ENCODE data around the gene HS3ST3B1.
A peak's percentile ranks its signal among the peaks of the same experiment; 100 is the strongest.

HS3ST3B1 gene

GRCh38 chr17:14303343-14304221 is 2.7 kb downstream of the HS3ST3B1 start:
- DNase-seq (ENCODE audit: low read depth): no peak

DNA sequence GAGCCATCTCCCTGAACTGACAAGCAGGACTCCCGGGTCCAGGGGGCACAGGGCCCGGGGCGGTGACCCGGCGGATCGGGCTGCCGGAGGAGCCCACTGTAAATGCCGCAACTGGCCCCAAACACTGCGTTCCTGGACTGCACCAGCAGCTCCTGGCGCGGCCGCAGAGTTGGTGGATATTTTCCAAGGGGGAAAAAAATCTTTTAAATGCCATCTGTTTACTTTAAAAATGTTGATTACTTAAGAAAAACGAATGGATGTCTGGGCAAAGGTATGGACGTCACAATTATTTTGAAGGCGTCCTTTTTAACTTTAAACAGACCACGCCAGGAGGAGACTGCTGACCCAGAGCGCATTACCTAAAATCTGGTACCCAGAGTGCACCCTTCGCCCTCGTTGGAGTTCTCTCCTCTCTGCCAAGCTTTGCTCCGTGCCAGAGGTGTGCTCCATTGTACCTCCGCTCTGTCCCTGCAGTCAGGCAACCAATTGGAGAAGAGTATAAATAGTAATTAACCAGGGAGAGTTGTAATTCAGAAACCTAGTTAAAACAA is 3.4 kb downstream of the HS3ST3B1 start:
- DNase-seq (ENCODE audit: low read depth): peak; percentile 26

- DNase-seq (ENCODE audit: low read depth): no peak
Measured at GRCh38 chr17:14304773-14305517, 4.1 kb downstream of the HS3ST3B1 start.

- DNase-seq (ENCODE audit: low read depth): no peak
Measured at GRCh38 chr17:14305785-14306496, 5.1 kb downstream of the HS3ST3B1 start.

DNA sequence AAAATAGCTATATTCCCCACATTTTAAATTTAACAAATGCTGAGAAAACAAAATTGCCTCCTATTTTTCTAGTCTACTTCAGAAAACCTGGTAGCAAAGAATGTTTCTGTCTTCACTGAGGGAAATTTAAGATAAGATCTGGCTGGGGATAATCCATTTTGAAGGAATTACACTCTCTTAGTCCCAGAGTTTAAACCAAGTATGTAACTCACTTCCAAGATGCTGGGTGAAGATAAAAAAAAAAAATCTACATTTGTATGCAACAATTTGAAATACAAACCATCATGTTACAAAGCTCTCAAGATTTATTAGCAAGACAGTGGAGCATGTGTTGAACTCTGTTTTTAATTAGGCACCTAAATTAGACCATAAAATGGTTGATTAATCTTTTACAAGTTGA is 5.7 kb downstream of the HS3ST3B1 start:
- no peak for DNase-seq (ENCODE audit: low read depth)

DNA sequence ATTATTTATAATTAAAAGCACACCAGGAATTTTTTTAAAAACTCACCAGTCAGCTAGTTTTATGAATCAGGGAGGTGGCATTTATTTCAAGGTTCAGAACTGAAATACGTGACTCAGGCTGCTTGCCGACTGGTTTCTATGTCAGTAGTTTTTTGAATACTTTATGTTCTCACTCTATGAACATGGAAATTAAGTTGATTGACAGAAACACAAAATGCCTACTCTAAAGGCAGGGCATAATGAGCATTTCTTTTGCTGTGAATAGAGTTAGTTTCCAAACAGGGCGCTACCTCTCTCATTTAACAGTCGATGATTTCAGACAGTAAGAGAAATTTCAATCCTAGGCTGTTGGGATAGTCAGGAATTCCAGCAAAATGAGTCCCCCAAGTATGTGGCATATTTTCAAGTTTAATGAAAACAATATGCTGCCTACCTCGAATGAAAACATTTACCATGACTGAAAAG is 6.7 kb downstream of the HS3ST3B1 start:
- peak; percentile 80 for DNase-seq (ENCODE audit: low read depth)

GRCh38 chr17:14308636-14308964 is 7.7 kb downstream of the HS3ST3B1 start:
- DNase-seq (ENCODE audit: low read depth): no peak

GRCh38 chr17:14308965-14309879 is 8.3 kb downstream of the HS3ST3B1 start:
- peak; percentile 92 for DNase-seq (ENCODE audit: low read depth)

DNA sequence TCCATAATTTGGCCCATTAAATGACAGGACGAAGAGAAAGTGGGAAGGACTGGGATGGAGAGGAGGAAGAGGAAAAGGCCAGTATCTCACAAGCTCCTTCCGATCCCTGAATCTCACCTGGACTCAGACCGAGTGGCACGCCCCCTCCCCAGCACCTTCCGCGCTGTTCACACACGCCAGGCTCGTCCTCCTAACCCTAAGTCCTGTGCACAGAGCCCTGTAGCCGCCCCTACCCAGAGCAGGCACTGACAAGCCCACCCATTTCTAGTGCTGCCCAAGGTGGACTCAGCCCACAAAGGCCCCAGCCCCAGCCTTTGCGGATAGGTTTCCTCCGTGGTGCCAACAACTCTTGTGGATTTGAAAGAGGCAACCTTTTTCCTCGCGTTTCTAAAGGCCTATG is 9.2 kb downstream of the HS3ST3B1 start:
- no peak for DNase-seq (ENCODE audit: low read depth)

DNA sequence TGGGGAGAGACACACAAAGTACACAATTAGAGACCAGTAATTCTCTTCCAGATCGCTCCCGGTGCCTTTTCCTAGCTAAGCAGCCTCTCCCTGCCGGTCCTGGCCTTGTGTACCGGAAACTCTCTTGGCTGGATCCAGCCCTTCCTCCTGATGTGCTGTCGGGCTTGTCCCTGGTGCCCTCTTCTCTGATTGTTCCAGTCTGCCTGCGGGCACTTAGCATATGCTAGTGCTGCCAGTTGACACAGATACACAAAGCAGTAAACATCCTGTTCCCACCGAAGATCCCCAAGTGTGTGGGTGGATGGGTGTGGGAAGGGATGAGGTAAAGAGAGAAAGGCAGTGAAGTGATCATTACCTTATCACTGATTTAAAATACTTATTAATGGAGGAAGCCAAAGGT is 9.7 kb downstream of the HS3ST3B1 start:
- DNase-seq (ENCODE audit: low read depth): peak; percentile 56

DNA sequence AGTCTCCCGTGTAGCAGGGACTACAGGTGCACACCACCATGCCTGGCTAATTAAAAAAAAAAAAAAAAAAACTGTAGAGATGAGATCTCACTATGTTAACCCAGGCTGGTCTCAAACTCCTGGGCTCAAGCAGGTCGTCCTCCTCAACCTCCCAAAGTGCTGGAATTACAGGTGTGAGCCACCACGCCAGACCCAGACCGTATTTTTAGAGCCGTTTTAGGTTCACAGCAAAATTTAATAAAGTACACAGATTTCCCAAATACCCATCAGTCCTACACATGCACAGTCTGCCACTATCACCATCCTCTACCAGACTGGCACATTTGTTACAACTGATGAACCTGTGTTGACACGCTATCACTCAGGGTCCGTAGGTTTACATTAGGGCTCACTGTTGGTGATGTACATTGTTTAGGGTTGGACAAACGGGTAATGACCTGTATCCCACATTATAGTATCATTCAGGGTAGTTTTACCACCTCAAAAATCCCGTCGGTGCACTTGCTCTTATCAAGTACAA is 10.4 kb downstream of the HS3ST3B1 start:
- DNase-seq (ENCODE audit: low read depth): no peak

DNA sequence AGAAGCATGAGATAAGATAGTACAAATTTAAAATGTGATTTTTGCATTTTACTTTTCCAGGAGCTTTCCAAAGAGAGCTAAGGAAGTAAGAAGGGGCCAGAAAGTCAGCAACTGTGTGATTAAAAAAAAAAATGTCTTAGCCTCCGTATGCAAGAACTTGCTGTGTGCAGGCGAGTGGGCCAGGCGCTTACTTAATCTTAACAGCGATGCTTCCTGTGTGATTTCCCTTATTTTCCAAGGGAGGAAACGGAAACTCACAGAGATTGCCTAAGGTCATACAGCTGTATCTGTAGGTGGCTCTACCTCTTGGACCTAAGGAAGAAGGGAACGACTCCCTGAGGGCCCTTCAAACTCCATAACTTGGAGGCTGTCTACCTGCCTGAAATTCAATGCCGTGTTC is 11.1 kb downstream of the HS3ST3B1 start:
- no peak for DNase-seq (ENCODE audit: low read depth)

GRCh38 chr17:14312522-14312921 is 11.6 kb downstream of the HS3ST3B1 start:
- DNase-seq (ENCODE audit: low read depth): no peak

GRCh38 chr17:14316126-14316832 is 15.4 kb downstream of the HS3ST3B1 start:
- DNase-seq (ENCODE audit: low read depth): peak; percentile 72

GRCh38 chr17:14317383-14317782 is 16.5 kb downstream of the HS3ST3B1 start:
- no peak for DNase-seq (ENCODE audit: low read depth)

DNA sequence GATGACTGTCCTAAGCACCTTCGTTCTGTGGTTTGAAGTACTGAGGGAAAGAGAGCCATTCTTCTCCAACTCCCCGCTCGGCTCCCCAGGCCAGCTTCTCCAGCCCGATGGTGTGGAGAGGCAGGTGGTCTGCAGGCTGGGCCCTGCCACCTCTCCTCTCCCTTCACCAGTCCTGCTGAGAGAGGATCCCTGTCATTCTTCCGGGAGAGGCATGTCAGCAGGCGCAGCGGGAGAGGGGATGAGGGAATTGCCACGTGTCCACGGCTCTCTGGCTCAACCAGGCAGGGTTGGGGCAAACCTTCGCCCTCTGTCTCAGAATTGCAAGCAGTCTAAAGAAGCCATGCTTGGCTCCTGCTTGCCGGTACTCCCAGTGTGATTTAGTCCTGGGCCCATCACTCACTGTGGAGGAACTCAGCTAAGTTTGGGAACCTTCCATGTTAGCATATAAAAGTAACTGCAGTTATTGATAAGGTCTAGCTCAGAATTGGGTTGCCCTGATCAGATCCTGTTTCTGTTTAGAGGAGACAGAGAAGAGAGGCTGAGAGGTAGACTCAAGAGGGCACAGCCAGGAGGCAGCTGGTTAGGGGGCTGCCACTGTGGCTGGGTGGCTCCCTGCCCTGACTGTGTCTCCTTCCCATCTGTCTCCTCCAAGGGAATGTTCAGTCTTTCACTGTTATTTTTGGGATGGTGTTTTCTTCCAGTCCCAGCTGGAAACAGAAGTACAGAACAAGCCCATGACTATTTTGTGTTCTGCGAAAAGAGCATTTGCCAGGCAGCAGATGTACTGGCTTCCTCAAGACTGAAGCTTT is 17.4 kb downstream of the HS3ST3B1 start:
- no peak for DNase-seq (ENCODE audit: low read depth)

DNA sequence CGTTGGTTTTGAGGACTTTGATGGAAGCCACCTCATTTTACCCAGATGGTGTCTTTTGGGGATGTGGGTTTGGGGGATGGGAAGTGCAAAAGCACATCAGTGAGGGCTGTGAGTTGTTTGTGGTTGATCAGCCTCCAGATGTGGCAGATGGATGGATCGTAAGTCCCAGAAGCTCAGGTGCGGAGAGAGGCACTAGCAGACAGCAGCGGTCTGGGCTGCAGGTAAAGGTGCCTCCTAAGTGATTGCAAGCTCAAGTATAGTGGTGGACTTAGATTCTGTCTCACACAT is 18.0 kb downstream of the HS3ST3B1 start:
- DNase-seq (ENCODE audit: low read depth): no peak

DNA sequence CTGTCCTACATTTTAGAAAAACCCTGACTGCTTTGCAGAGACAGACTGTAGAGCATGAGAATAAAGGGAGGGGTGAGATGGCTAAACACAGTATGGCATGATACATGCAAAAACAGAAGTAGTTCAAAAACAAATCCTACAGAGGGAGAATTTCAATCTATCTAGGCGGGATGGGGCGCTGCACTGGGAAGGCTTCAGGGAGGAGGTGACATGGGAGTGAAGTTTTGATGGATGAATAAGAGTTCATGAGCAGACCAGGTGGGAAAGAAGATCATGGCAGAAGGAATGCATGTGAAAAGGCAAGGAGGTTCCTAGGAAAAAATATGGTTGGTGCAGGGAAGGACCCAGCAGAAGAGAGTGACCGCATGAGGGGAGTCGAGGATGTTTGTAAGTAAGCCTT is 19.2 kb downstream of the HS3ST3B1 start:
- no peak for DNase-seq (ENCODE audit: low read depth)

DNA sequence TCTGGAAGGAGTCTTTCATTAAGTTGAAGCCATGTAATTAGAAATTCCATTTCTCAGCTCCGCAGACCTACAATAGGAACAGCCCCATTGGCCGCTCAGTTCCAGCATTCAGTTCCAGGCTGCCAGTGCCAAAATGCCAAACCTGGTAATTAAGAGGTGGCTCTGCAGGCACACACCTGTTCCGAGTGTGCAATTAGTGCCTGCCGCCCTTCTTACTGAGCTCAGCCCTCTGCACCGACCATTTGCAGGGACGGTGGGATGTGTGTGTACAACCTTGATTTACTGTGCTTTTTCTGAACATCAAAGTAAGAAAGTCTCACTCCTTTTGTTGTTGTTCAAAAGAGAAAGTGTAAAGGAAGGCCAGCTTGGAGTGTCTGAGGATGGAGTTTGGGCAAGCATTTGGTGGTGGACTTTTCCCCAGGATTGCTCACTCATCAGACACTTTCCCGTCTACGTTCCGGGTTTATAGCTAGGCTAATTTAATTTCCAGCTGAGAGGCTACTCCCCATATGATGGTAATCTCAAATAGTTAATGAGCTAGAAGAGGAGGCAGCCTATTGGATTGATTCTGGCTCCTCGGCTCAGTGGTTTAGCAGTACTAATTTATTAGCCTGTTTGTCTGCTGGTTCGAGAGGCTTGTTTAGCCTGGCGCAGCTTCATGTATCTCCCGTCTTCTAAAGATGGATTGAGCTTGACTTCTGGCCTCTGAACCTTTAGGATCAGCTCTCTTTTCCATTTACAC is 20.0 kb downstream of the HS3ST3B1 start:
- DNase-seq (ENCODE audit: low read depth): no peak
